H1 (cell line): ENCODE results near the gene GATD1. TPM values are rescaled to one million over a fixed set of nuclear protein-coding genes. Genes with fewer than 3 reads are reported as not detected.

Experiments
- CTCF ChIA-PET: fragments of 300-600 bp; sonication (Branson Sonifier 250); formaldehyde crosslinking; loops from one replicate; lab custom pipeline; 2021; ENCODE audit not compliant: partially characterized antibody; lab: Charles Lee
- POLR2A ChIA-PET: fragments of 300-600 bp; sonication (Branson Sonifier 250); formaldehyde crosslinking; loops from one replicate; lab custom pipeline; 2021; ENCODE audit warnings: inconsistent platforms; ENCODE audit not compliant: partially characterized antibody; lab: Charles Lee
- DNase-seq, 2 experiments: peaks; one replicate each; pipeline versions ENCODE4 v3.0.0 to v3.0.0-alpha.2; 2010 to 2022; ENCODE audit warnings: low spot score in 2 of 2, low read depth in 1 of 2, mixed read lengths in 1 of 2
- FAIRE-seq: peaks from 2 replicates; lab custom pipeline; 2011; peaks lifted over from hg19 to GRCh38; lab: Jason Lieb, UNC
- H2AFZ ChIP-seq: 2 replicates; pipeline ENCODE4 v1.8.1; 2012; ENCODE audit warnings: low read length, inconsistent platforms
- H2AK5ac ChIP-seq: 2 replicates; pipeline ENCODE4 v1.6.1; 2013; ENCODE audit warnings: low read depth, low read length
- H2BK120ac ChIP-seq: replicated peaks from 2 replicates; pipeline ENCODE3; 2013; ENCODE audit warnings: low read depth, low read length, inconsistent platforms
- H2BK12ac ChIP-seq: 2 replicates; pipeline ENCODE4 v1.6.1; 2013; ENCODE audit warnings: low read depth, low read length
- H2BK15ac ChIP-seq: 2 replicates; pipeline ENCODE4 v1.6.1; 2013; ENCODE audit warnings: low read length
- H2BK20ac ChIP-seq: 2 replicates; pipeline ENCODE4 v1.6.1; 2013; ENCODE audit warnings: low read length
- H2BK5ac ChIP-seq: 2 replicates; pipeline ENCODE4 v1.6.1; 2013; ENCODE audit warnings: low read depth, low read length
- H3K14ac ChIP-seq: 2 replicates; pipeline ENCODE4 v1.6.1; 2013; ENCODE audit warnings: inconsistent platforms; ENCODE audit not compliant: insufficient read length
- H3K18ac ChIP-seq: 2 replicates; pipeline ENCODE4 v1.6.1; 2013; ENCODE audit warnings: low read length; ENCODE audit errors: extremely low read depth
- H3K23ac ChIP-seq: 2 replicates; pipeline ENCODE4 v1.6.1; 2013; ENCODE audit warnings: inconsistent platforms; ENCODE audit not compliant: insufficient read length
- H3K23me2 ChIP-seq: 2 replicates; pipeline ENCODE4 v1.6.1; 2013; ENCODE audit warnings: low read depth, low read length
- H3K27ac ChIP-seq: 2 replicates; pipeline ENCODE4 v1.6.1; 2011; ENCODE audit warnings: low read depth, low read length, inconsistent platforms
- H3K27me3 ChIP-seq, 4 experiments: replicated peaks in 1 of 4; 1 replicate in 1 of 4; 2 replicates in 3 of 4; pipeline versions ENCODE4 v1.6.1 to v1.8.1; 2011 to 2013; ENCODE audit warnings: low read length in 3 of 4, mild to moderate bottlenecking in 3 of 4, inconsistent platforms in 2 of 4, mixed read lengths in 2 of 4, moderate library complexity in 1 of 4; ENCODE audit not compliant: control insufficient read depth in 3 of 4, insufficient read depth in 3 of 4; ENCODE audit errors: extremely low read depth in 1 of 4
- H3K36me3 ChIP-seq, 4 experiments: 2 replicates each; pipeline versions ENCODE4 v1.6.1 to v1.8.1; 2011 to 2013; ENCODE audit warnings: mild to moderate bottlenecking in 4 of 4, low read length in 3 of 4, moderate library complexity in 2 of 4, control low read depth in 1 of 4, inconsistent platforms in 1 of 4; ENCODE audit not compliant: insufficient read depth in 4 of 4, control insufficient read depth in 2 of 4
- H3K4ac ChIP-seq: replicated peaks from 2 replicates; pipeline ENCODE3; 2013; ENCODE audit warnings: low read length, low read depth, mixed read lengths, inconsistent platforms; ENCODE audit not compliant: insufficient read length
- H3K4me1 ChIP-seq, 4 experiments: replicated peaks in 1 of 4; 1 replicate in 1 of 4; 2 replicates in 3 of 4; pipeline versions ENCODE4 v1.6.1 to v1.8.1; 2011 to 2013; ENCODE audit warnings: low read length in 3 of 4, inconsistent platforms in 2 of 4, mixed read lengths in 1 of 4; ENCODE audit not compliant: insufficient read depth in 4 of 4, control insufficient read depth in 3 of 4
- H3K4me2 ChIP-seq, 2 experiments: 2 replicates each; pipeline versions ENCODE4 v1.6.1 to v1.8.1; 2011 to 2013; ENCODE audit warnings: low read depth in 2 of 2, low read length in 2 of 2, control low read depth in 1 of 2, inconsistent platforms in 1 of 2, mild to moderate bottlenecking in 1 of 2; ENCODE audit not compliant: insufficient read depth in 1 of 2
- H3K4me3 ChIP-seq, 4 experiments: fragments of 200-600, 300-600 bp in 1 of 4; sonication (generic), shearing (Covaris generic), sonication (Bioruptor Twin) in 1 of 4; 2 replicates each; pipeline versions ENCODE4 v1.5.1 to v1.8.1; 2011 to 2016; ENCODE audit warnings: low read length in 4 of 4, low read depth in 3 of 4, control low read depth in 2 of 4, inconsistent platforms in 2 of 4, mild to moderate bottlenecking in 2 of 4, mixed read lengths in 1 of 4, moderate library complexity in 1 of 4; ENCODE audit not compliant: insufficient read depth in 2 of 4; ENCODE audit errors: extremely low read depth in 1 of 4
- H3K56ac ChIP-seq: replicated peaks from 2 replicates; pipeline ENCODE3; 2013; ENCODE audit warnings: low read depth, mild to moderate bottlenecking, mixed read lengths, low read length, inconsistent platforms; ENCODE audit not compliant: insufficient read length
- H3K79me1 ChIP-seq: 2 replicates; pipeline ENCODE4 v1.6.1; 2013; ENCODE audit warnings: low read depth, low read length, control low read depth
- H3K79me2 ChIP-seq, 2 experiments: 2 replicates each; pipeline versions ENCODE4 v1.6.1 to v1.8.1; 2012 to 2013; ENCODE audit warnings: low read length in 2 of 2, mild to moderate bottlenecking in 2 of 2, inconsistent platforms in 1 of 2; ENCODE audit not compliant: insufficient read depth in 2 of 2, control insufficient read depth in 1 of 2
- H3K9ac ChIP-seq, 4 experiments: replicated peaks in 1 of 4; 1 replicate in 1 of 4; 2 replicates in 3 of 4; pipeline versions ENCODE4 v1.6.1 to v1.8.1; 2011 to 2013; ENCODE audit warnings: low read depth in 3 of 4, low read length in 3 of 4, control low read depth in 2 of 4, mild to moderate bottlenecking in 2 of 4, moderate library complexity in 2 of 4, inconsistent platforms in 1 of 4; ENCODE audit errors: extremely low read depth in 1 of 4
- H3K9me3 ChIP-seq, 2 experiments: 2 replicates each; pipeline versions ENCODE4 v1.6.1 to v1.8.1; 2012 to 2013; ENCODE audit warnings: mild to moderate bottlenecking in 2 of 2, moderate library complexity in 2 of 2, control low read depth in 1 of 2, inconsistent platforms in 1 of 2, low read depth in 1 of 2, low read length in 1 of 2, mixed read lengths in 1 of 2; ENCODE audit not compliant: insufficient read depth in 2 of 2
- H4K20me1 ChIP-seq, 2 experiments: replicated peaks in 1 of 2; 2 replicates each; pipeline versions ENCODE3 to v1.8.1; 2011 to 2013; ENCODE audit warnings: inconsistent platforms in 2 of 2, low read length in 2 of 2, mild to moderate bottlenecking in 1 of 2; ENCODE audit not compliant: insufficient read depth in 2 of 2, control insufficient read depth in 1 of 2
- H4K5ac ChIP-seq: 2 replicates; pipeline ENCODE4 v1.6.1; 2013; ENCODE audit warnings: low read length, low read depth, mixed read lengths, inconsistent platforms; ENCODE audit not compliant: insufficient read length
- H4K8ac ChIP-seq: 2 replicates; pipeline ENCODE4 v1.8.0; 2013; ENCODE audit warnings: mild to moderate bottlenecking, moderate library complexity, low read length, inconsistent platforms; ENCODE audit not compliant: insufficient read depth; ENCODE audit errors: extremely low read depth
- H4K91ac ChIP-seq: replicated peaks from 2 replicates; pipeline ENCODE3; 2013; ENCODE audit warnings: low read length, mixed read lengths, inconsistent platforms; ENCODE audit not compliant: insufficient read length
- CHD2 ChIP-seq: IDR thresholded peaks from 2 replicates; pipeline ENCODE4 v1.6.1; 2012; ENCODE audit warnings: low read length, improper control_type of control experiment
- EP300 ChIP-seq, 2 experiments: IDR thresholded peaks; 1 replicate in 1 of 2; 2 replicates in 1 of 2; pipeline ENCODE4 v1.6.1; 2011 to 2012; ENCODE audit warnings: low read depth in 2 of 2, low read length in 2 of 2, mild to moderate bottlenecking in 2 of 2, borderline replicate concordance in 1 of 2, inconsistent platforms in 1 of 2, moderate library complexity in 1 of 2
- GABPA ChIP-seq: IDR thresholded peaks from 2 replicates; pipeline ENCODE4 v1.6.1; 2011; ENCODE audit warnings: mild to moderate bottlenecking, low read length, moderate library complexity, borderline replicate concordance; ENCODE audit not compliant: insufficient read depth
- HDAC2 ChIP-seq, 2 experiments: fragments of 300-600 bp in 1 of 2; sonication (generic) in 1 of 2; IDR thresholded peaks; 2 replicates each; pipeline ENCODE4 v1.6.1; 2011 to 2012; ENCODE audit warnings: low read depth in 2 of 2, low read length in 2 of 2, mild to moderate bottlenecking in 2 of 2, moderate library complexity in 2 of 2, borderline replicate concordance in 1 of 2, inconsistent platforms in 1 of 2
- KDM4A ChIP-seq: IDR thresholded peaks from one replicate; pipeline ENCODE4 v1.7.1; 2012; ENCODE audit warnings: low read depth, mild to moderate bottlenecking, moderate library complexity, low read length, inconsistent platforms; ENCODE audit not compliant: severe bottlenecking
- POLR2A ChIP-seq, 2 experiments: IDR thresholded peaks; 1 replicate in 1 of 2; 2 replicates in 1 of 2; pipeline ENCODE4 v1.6.1; 2011; ENCODE audit warnings: low read depth in 2 of 2, low read length in 2 of 2, mild to moderate bottlenecking in 2 of 2; ENCODE audit errors: control extremely low read depth in 1 of 2
- RXRA ChIP-seq: IDR thresholded peaks from 2 replicates; pipeline ENCODE4 v1.6.1; 2011; ENCODE audit warnings: low read depth, mild to moderate bottlenecking, low read length, moderate library complexity; ENCODE audit not compliant: insufficient read depth
- SIX5 ChIP-seq: IDR thresholded peaks from 2 replicates; pipeline ENCODE4 v1.6.1; 2011; ENCODE audit warnings: mild to moderate bottlenecking, low read depth, low read length
- SUZ12 ChIP-seq: fragments of 200-600 bp; sonication (generic); IDR thresholded peaks from 2 replicates; pipeline ENCODE4 v1.6.1; 2012; ENCODE audit warnings: mild to moderate bottlenecking, inconsistent platforms, low read length, moderate library complexity, mixed read lengths
- WGBS, 2 experiments: shearing (Covaris generic) in 1 of 2; methylation state at CpG; one replicate each; pipeline versions ENCODE4 v1.1.6 to v1.1.7; 2013 to 2015; ENCODE audit warnings: low lambda C conversion rate in 2 of 2, mixed read lengths in 2 of 2, inconsistent platforms in 1 of 2, low coverage in 1 of 2, missing lambda C conversion rate in 1 of 2; ENCODE audit not compliant: insufficient replicate concordance in 2 of 2, insufficient coverage in 1 of 2, insufficient read length in 1 of 2; ENCODE audit errors: extremely low coverage in 1 of 2, missing lambda C conversion rate in 1 of 2; 5-methylcytosine and 5-hydroxymethylcytosine counted together
- polyA plus RNA-seq, 7 experiments: library from polyadenylated mRNA; depleted of rRNA in 3 of 7; stranded (reverse) in 5 of 7; unstranded in 2 of 7; fragments of >200 nt in 5 of 7; fragments of 200-250 nt in 2 of 7; gene quantifications; 1 replicate in 5 of 7; 2 replicates in 1 of 7; 4 replicates in 1 of 7; pipeline versions ENCODE4 v1.2.1 to v1.2.3, GENCODE V29; 2011 to 2013; ENCODE audit warnings: missing spikeins in 2 of 7, mixed read lengths in 2 of 7
- total RNA-seq: library from RNA; stranded (reverse); fragmentation: NEBNext Ultra II Directional; extraction: Animal tissue kit (Norgen Biotek cat#: 25700); gene quantifications from 2 replicates; pipeline ENCODE4 v1.2.1, GENCODE V29; 2021
- TF ChIP-seq, protein P1 (sequence below), 3 experiments: IDR thresholded peaks; 1 replicate in 2 of 3; 2 replicates in 1 of 3; pipeline versions ENCODE4 v1.5.1 to v1.6.1; 2011; ENCODE audit warnings: low read length in 3 of 3, mild to moderate bottlenecking in 3 of 3, inconsistent platforms in 2 of 3, low read depth in 1 of 3, moderate library complexity in 1 of 3; ENCODE audit not compliant: insufficient read depth in 1 of 3; ENCODE audit errors: control extremely low read depth in 1 of 3

The GATD1 gene
- total and polyA plus RNA-seq, 2 of the 8 experiments (the other 6 are each of a cell fraction or from before 2014, with no cell fraction given), result 47.5 to 54.8 TPM

DNA sequence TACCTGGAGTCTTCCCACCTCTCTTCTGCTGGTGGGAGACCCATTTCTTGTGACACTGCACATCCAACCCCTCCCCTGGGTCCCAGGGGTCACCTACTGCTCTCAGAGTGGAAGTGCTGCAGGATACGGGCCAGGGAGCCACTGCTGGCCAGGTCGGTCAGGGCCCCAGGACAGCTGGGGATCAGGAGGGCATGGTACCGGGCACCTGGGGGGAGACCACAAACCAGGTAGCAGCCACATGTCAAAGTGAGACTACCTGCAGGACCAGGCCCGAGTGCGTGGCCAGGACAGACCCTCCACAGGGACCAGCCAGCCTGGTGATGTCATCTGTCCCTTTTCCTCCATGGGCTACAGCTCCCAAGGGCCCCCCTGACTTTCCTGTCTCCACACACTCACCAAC lies 3.9 kb downstream of the GATD1 start:
- H3K27ac ChIP-seq, result no peak overlapping the region
- no peak overlapping the region for H3K4me2 ChIP-seq
- H3K23ac ChIP-seq, result no peak overlapping the region
- H3K56ac ChIP-seq, result no peak overlapping the region
- peaks cover 0 to 15% (median 7%) of the 10 kb centered on the region in 4 experiments; a peak in 6 of 7 replicates for H3K4me1 ChIP-seq
- no peak overlapping the region; the same call in 1 of the 2 replicates for H4K8ac ChIP-seq
- H3K36me3 ChIP-seq, result peaks cover 4 to 21% (median 15%) of the 10 kb centered on the region in 4 experiments; a peak in 7 of 8 replicates
- peaks cover 16 to 27% of the 10 kb centered on the region in 2 experiments for H4K20me1 ChIP-seq
- no peak overlapping the region for H2BK20ac ChIP-seq
- H2BK15ac ChIP-seq, result no peak overlapping the region
- H3K14ac ChIP-seq, result no peak overlapping the region
- FAIRE-seq, result no peak
- peaks cover 13% of the 10 kb centered on the region; the same call in 1 of the 2 replicates for H3K23me2 ChIP-seq
- ChIA-PET CTCF (interaction anchor here (0.6 to 1.2 kb wide), 4 partner anchors 8 to 16 kb away, joined by 3 to 4 read pairs (median 4); partner anchors contain the start of gene CEND1), POLR2A (interaction anchor here (0.7 to 35.3 kb wide), 5 partner anchors 18 to 49 kb away, joined by 3 to 636 read pairs (median 3); partner anchors contain the start of gene TALDO1)
- H2BK12ac ChIP-seq, result no peak overlapping the region
- H4K5ac ChIP-seq, result no peak overlapping the region
- no peak overlapping the region for H2AFZ ChIP-seq
- H3K27me3 ChIP-seq, result no peaks in the 10 kb centered on the region
- no peak for DNase-seq
- H2BK120ac ChIP-seq, result no peak overlapping the region
- no peak overlapping the region for H3K18ac ChIP-seq
- 94% methylated on average over 5 of the region's 5 CpGs; no CpG with 5 or more reads in 1 of the 2 experiments for WGBS, 2 experiments
- H4K91ac ChIP-seq, result no peak overlapping the region
- no peak overlapping the region for H2BK5ac ChIP-seq
- H3K9ac ChIP-seq, result peak overlapping the region in 1 of 4 experiments; percentile 36; a peak in 2 of 7 replicates
- no peak overlapping the region for H2AK5ac ChIP-seq
- H3K79me1 ChIP-seq, result 0 out of 2 replicates have a peak, but pooled peaks cover 6% of the 10 kb centered on the region
- H3K4ac ChIP-seq, result no peak overlapping the region
- H3K79me2 ChIP-seq, result peaks cover 7 to 43% of the 10 kb centered on the region in 2 experiments; a peak in 3 of 4 replicates
- no peaks in the 10 kb centered on the region for H3K9me3 ChIP-seq
- no peak overlapping the region for H3K4me3 ChIP-seq
- no peak for TF ChIP-seq KDM4A
- TF ChIP-seq, protein P1, sequence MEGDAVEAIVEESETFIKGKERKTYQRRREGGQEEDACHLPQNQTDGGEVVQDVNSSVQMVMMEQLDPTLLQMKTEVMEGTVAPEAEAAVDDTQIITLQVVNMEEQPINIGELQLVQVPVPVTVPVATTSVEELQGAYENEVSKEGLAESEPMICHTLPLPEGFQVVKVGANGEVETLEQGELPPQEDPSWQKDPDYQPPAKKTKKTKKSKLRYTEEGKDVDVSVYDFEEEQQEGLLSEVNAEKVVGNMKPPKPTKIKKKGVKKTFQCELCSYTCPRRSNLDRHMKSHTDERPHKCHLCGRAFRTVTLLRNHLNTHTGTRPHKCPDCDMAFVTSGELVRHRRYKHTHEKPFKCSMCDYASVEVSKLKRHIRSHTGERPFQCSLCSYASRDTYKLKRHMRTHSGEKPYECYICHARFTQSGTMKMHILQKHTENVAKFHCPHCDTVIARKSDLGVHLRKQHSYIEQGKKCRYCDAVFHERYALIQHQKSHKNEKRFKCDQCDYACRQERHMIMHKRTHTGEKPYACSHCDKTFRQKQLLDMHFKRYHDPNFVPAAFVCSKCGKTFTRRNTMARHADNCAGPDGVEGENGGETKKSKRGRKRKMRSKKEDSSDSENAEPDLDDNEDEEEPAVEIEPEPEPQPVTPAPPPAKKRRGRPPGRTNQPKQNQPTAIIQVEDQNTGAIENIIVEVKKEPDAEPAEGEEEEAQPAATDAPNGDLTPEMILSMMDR (IDR thresholded peaks at IDR 0.05; ENCODE audit: control extremely low read depth in 1 of 3, insufficient read depth in 1 of 3, low read depth in 1 of 3, low read length in 3 of 3), result no peak
- no peak for TF ChIP-seq HDAC2 (IDR thresholded peaks at IDR 0.05; ENCODE audit: borderline replicate concordance in 1 of 2, low read depth in 2 of 2, low read length in 2 of 2)
- TF ChIP-seq SUZ12, result no peak
- no peak for TF ChIP-seq SIX5
- TF ChIP-seq POLR2A (IDR thresholded peaks at IDR 0.05; ENCODE audit: control extremely low read depth in 1 of 2, low read depth in 2 of 2, low read length in 2 of 2), result no peak
- no peak for TF ChIP-seq CHD2
- no peak for TF ChIP-seq EP300 (IDR thresholded peaks at IDR 0.05; ENCODE audit: borderline replicate concordance in 1 of 2, low read depth in 2 of 2, low read length in 2 of 2)
- no peak for TF ChIP-seq RXRA
- no peak for TF ChIP-seq GABPA
